ENCODE data around the gene NOL3.

DNA sequence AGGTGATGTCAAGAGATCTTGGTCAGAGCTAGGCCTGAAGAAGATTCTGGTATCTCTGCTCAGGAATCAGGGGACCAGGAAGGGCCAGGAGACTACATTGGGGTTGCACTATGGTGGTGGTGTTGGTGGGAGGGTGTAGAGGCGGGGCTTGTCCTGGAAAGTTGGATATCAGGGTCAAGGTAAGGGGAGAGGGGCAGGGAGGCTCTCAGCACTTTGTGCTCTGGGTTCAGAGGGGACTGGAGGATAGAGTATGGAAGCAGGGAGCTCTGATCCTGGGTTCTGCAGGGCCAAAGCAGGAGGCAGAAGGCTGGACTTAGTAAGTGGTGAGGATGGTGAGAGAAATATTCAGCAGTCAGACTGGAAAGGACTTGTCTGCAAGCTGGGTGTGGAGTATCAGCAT is 3.0 kb downstream of the NOL3 start:
- no peak for TF ChIP-seq RAD51 (IDR thresholded peaks at IDR 0.05; ENCODE audit: borderline replicate concordance)
- TF ChIP-seq, protein P1, sequence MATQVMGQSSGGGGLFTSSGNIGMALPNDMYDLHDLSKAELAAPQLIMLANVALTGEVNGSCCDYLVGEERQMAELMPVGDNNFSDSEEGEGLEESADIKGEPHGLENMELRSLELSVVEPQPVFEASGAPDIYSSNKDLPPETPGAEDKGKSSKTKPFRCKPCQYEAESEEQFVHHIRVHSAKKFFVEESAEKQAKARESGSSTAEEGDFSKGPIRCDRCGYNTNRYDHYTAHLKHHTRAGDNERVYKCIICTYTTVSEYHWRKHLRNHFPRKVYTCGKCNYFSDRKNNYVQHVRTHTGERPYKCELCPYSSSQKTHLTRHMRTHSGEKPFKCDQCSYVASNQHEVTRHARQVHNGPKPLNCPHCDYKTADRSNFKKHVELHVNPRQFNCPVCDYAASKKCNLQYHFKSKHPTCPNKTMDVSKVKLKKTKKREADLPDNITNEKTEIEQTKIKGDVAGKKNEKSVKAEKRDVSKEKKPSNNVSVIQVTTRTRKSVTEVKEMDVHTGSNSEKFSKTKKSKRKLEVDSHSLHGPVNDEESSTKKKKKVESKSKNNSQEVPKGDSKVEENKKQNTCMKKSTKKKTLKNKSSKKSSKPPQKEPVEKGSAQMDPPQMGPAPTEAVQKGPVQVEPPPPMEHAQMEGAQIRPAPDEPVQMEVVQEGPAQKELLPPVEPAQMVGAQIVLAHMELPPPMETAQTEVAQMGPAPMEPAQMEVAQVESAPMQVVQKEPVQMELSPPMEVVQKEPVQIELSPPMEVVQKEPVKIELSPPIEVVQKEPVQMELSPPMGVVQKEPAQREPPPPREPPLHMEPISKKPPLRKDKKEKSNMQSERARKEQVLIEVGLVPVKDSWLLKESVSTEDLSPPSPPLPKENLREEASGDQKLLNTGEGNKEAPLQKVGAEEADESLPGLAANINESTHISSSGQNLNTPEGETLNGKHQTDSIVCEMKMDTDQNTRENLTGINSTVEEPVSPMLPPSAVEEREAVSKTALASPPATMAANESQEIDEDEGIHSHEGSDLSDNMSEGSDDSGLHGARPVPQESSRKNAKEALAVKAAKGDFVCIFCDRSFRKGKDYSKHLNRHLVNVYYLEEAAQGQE (IDR thresholded peaks at IDR 0.05; ENCODE audit: borderline replicate concordance in 1 of 2, low read depth in 1 of 2, low read length in 2 of 2): no peak
- TF ChIP-seq, protein P2, sequence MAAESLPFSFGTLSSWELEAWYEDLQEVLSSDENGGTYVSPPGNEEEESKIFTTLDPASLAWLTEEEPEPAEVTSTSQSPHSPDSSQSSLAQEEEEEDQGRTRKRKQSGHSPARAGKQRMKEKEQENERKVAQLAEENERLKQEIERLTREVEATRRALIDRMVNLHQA (CRISPR knock-in tag; IDR thresholded peaks at IDR 0.05): no peak
